NOMO-1 treated with dmso at 0.1 percent for 144 hours (cell line): ENCODE results near the gene CXorf49B.
"Not testable (repeated sequence)": the region's sequence is repeated elsewhere in the genome, so short reads cannot be mapped to it uniquely, and the experiment has no call there.

Experiments
- DNase-seq: peaks from one replicate; lab custom pipeline; 2025; ENCODE audit not compliant: unreplicated experiment; lab: John Stamatoyannopoulos, UW

CXorf49B gene

GRCh38 chrX:71763049-71763448 is at the start of gene CXorf49B:
TSS of gene CXorf49B (plus strand) at chrX:71763349. CDS start at chrX:71763424, 75 bp downstream.
- not testable (repeated sequence) for DNase-seq

- not testable (repeated sequence) for DNase-seq
These were observed 49.1 kb upstream of the CXorf49B start for GRCh38 chrX:71714064-71714463.

- DNase-seq: not testable (repeated sequence)
These were observed 47.6 kb upstream of the CXorf49B start for GRCh38 chrX:71715551-71715950.

DNA sequence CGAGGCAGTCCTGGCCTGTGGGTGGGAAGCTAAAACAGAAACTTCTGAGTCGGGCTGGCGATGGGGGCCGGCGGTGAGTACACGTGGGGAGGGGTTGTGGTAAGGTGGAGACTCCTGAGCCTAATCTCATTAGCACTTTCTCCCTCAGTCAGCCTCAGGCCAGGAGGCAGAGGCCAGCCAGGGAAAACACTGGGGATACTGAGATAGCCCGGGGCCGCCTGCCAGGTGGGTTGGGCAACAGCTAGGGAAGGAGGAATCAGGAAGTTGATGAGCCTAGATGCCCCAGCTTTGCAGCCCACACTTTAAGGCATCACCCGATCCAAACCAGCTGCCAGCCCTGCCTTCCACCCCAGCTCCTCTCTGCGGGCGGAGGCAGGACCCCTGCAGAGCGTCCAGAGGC is 46.8 kb upstream of the CXorf49B start:
- not testable (repeated sequence) for DNase-seq

DNA sequence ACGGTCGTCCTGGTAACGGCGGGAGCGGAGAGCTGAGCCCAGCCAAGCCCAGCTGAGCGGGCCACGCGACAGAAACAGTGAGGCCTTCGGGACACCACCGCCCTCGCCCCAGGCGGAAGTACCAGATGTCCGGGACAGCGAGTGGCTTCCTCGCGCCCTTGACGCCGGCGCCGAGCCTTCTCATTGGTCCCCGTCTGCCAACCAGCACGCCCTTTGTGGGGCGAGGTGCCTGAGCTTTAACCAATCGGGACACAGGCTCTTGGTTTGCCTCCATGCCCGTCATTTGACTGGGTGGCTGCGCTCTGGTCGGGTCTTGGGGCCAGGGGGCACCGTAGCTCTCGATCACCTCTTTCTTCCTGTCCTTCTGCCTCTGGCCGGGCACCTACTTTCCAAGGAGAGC is 45.0 kb upstream of the CXorf49B start, which contains the start of gene CXorf49:
Gene CXorf49 (minus strand): TSS at position 101 of the 400 bp plus-strand sequence. CDS start 134 bp downstream, outside the sequence.
- not testable (repeated sequence) for DNase-seq

DNA sequence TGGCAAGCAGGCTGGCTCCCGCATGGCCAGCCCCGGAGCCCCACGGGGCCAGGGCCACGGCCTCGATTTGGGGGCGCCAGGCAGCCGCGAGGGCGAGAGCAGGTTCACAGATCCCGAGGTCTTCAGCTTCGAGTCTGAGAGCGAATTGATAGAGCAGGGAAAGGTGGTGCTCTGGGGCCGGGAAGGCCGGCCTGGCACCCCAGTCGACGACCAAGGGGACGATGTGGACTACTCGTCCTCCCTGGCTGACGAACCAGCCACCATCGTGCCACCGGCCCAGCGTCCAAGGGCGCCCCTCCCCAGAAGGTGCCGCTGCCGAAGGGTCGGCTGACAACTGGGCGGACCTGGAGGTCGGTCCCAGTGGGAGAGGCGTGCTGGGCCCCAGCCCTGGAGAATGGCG is 44.0 kb upstream of the CXorf49B start:
- not testable (repeated sequence) for DNase-seq

- not testable (repeated sequence) for DNase-seq
These were observed 42.8 kb upstream of the CXorf49B start for GRCh38 chrX:71720289-71720886.

DNA sequence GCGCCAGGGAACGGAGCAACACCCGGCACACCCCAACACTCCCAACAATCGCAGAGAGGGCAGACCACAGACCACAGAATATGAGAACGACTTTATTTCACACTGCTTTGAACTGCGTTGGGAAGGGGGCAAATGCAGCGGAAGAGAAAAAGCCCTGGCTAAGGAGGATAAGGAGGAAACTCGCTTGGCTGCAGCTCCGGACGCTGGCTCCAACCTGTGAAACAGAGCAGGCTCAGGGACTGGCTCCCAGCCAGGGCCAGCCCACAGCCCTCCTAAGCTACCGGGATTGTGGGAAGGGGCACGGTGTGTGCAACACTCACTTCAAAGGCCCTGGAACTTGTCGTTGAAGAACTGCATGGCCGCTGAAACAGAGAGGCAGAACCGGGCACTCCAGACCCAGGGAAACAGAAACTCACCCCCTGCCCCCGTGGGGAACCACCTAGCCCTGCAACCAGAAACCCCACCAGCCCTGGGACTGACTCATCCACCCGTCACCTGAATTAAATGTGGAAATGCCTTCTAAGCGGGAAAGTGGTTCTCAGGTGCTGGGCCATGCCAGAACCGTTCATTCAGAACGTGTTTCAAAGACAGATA is 2.4 kb upstream of the CXorf49B start:
- not testable (repeated sequence) for DNase-seq

- not testable (repeated sequence) for DNase-seq
These were observed 1.7 kb downstream of the CXorf49B start for GRCh38 chrX:71764832-71765231.

GRCh38 chrX:71765613-71766012 is 2.5 kb downstream of the CXorf49B start:
- not testable (repeated sequence) for DNase-seq

DNA sequence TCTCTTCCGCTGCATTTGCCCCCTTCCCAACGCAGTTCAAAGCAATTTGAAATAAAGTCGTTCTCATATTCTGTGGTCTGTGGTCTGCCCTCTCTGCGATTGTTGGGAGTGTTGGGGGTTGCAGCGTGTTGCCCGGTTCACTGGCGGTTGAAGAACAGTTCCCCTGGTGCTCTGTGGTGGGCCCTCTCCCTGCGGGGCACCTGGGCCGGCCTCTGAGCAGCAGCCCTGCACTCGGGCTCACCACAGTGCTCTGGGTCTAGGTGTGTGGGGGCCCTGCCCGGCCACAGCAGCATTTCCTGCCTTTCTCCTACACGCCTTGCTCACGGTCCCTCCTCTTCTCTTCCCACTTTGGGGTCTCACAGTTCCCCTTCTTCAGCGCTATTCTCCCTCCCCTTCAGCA is 4.0 kb downstream of the CXorf49B start:
- not testable (repeated sequence) for DNase-seq

GRCh38 chrX:71778322-71778721 is 15.2 kb downstream of the CXorf49B start:
- not testable (repeated sequence) for DNase-seq

GRCh38 chrX:71782225-71782949 is 19.2 kb downstream of the CXorf49B start:
- not testable (repeated sequence) for DNase-seq

DNA sequence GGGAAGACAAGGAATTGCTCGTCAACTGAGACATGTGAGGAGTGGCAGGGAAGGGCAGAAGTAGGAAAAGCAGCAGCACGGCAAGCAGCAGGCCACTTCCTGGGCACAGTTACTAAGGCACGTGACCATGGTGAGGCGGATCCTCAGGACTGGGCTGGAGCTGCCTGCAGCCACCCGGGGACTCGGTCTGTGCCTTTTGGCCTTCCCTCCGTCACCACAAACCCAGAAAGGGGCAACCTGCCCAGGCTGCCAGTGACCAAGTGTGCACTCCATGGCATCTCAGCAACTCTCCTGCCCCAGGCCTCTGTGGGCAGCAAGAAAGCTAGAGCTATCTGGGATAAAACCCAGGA is 19.8 kb downstream of the CXorf49B start:
- not testable (repeated sequence) for DNase-seq

DNA sequence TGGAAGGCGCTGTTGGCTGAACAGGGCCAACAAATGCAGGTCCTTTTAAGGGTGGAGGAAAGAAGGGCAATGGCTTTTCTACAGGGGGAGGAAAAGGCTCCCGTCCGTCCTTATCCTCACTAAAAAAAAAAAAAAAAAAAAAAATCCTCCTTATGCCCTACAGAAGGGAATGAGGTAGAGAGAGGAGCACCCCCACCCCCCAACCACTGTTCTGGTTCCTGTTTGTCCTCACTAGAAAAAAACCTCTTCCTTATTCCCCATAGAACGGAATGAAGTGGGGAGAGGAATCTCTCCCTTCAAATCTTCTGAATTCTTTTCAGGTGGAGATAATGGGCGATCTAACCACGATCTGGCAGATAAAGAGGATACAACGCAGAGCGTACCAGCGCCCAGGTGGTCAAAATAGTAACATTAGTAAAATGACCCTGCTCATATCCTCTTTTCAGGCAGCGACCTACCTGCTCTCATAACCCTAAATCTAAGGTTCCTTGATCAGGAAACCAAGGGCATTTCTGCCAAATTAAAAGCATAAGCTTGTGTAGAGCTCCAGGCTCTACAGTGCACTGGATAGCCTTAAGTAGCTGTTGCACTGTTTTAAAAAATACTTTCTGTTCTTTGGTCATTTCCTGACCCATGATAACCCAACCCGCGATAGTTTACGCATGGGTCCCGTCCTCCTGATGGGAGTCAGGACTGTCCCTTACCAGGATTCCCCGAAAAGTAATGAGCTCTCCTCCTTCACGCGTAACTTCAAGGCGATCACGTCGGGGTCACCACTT is 20.6 kb downstream of the CXorf49B start:
- DNase-seq: not testable (repeated sequence)

GRCh38 chrX:71784348-71784983 is 21.3 kb downstream of the CXorf49B start:
- not testable (repeated sequence) for DNase-seq

DNA sequence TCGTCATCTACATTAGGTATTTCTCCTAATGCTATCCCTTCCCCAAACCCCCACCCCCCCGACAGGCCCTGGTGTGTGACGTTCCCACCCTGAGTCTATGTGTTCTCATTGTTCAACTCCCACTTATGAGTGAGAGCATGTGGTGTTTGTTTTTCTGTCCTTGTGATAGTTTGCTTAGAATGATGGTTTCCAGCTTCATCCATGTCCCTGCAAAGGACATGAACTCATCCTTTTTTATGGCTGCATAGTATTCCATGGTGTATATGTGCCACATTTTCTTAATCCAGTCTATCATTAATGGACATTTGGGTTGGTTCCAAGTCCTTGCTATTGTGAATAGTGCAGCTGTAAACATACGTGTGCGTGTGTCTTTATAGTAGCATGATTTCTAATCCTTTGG is 43.3 kb downstream of the CXorf49B start:
- DNase-seq: not testable (repeated sequence)

DNA sequence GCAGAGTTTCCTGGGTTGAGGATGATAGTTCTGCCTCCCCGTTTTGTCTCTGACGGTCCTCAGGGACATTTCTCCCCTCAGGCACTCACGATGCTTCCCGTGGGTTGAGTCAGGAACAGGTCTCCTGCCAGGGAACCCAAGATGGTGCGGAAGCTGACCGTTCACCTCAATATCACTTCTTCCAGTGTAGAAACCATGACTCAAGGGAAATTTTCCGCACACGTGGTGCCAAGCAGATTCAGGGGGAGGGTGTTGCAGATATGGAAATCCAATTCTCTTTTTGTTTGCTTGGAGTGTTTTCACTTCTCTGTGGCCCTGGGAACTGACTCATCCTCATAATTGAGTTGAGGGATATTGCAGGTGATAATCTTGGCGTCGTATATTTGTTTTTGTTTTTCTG is 46.7 kb downstream of the CXorf49B start:
- DNase-seq: no peak

DNA sequence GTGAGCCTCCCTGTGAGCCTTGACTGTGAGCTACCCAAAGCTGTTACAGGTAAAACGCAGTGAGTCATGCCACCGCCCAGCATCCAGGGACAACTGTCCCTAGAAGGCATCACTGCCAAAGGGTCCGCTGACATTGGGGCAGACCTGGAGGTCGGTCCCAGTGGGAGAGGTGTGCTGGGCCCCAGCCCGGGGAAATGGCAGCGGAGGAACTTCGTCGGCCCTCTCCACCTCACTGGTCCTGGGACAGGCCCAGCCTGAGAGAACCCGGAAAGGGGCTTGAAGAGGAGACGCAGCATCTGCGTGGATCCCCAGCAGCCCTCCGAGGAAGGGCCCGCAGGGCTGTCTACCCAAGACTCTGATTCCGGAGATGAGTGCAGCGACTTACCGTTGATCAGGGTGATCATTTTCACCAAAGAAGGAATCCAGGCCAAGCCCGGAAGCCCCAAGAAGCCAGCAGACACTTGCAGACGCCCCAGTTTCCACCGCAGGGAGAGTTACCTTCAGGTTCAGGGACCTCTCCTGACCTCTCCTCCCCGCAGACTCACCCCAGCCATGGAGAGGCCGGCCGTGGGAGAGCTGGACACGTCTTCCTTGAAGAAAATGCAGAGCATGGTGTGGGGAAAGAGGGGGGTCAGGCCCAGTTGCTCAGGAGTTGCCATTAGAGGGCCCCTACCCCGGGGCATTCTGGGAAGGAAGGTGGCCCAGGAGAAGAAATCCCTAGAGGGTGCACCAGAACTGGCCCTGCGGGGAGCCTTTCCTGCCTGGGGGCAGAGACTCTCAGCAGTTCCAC is 51.2 kb downstream of the CXorf49B start:
- DNase-seq: no peak
